ENCODE measurements around the gene MBTPS1.

DNA sequence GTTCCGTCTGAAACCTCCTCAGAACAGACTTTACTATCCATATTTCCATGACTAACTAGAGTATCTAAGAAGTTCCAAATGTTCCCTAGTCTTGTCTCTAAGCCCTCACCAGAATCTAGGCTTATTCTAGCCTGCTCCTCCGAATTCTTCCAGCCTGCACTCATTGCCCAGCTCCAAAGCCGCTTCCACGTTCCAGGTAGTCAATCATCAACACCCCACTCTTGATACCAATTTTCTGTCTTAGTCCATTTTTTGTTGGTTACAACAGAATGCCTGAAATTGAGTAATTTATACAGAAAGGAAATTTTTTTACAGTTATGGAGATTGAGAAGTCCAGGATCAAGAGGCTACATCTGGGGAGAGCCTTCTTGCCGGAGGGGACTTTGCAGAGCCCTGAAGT is 95.3 kb downstream of the MBTPS1 start:
- no peak for TF ChIP-seq POLR2A (IDR thresholded peaks at IDR 0.05; ENCODE audit: extremely low read depth, insufficient read length)
- TF ChIP-seq, protein P1, sequence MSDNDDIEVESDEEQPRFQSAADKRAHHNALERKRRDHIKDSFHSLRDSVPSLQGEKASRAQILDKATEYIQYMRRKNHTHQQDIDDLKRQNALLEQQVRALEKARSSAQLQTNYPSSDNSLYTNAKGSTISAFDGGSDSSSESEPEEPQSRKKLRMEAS (IDR thresholded peaks at IDR 0.05; ENCODE audit: low read depth, low read length): no peak
